Measurements from ENCODE around the gene TAF15. TPM values are rescaled to one million over a fixed set of nuclear protein-coding genes. Genes with fewer than 3 reads are reported as not detected.

Gene TAF15
- total RNA-seq, 2 experiments from 2014 or later: 65.9 to 256 TPM

DNA sequence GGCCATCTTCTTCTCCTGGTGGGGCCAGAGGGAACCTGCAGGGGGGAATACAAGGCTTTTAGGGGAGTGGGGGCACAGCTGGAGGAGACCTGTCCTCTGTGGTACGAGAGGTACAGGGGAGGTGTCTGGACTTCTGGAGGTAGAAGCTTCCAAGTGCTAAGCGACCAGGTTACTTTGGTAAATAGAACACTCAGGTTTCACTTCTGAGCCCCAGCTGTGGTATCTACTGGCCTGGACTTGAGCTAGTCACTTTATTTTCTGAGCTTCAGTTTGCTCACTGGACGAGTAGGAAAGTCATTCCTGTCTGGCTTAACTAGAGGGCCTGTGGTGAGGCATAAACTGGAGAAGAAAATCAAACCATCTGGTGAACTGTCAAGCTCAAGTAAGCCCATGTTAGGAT, 59.5 kb downstream of the TAF15 start, which contains the start of gene HEATR9:
Gene HEATR9, minus strand, starts transcription at position 155 of the 400 bp plus-strand sequence. Its CDS starts 149 bp downstream, at position 6.
- Histone ChIP-seq H3K4me2 (ENCODE audit: low read length) (no peak within 1 kb of the TSS), H3K79me2 (ENCODE audit: insufficient read depth, low read depth, low read length) (no peaks in the 10 kb centered on the region), H4K20me1 (ENCODE audit: insufficient read depth, low read length) (no peaks in the 10 kb centered on the region), H3K9me3 (ENCODE audit: low read length) (no peaks in the 10 kb centered on the region), H3K4me3 (ENCODE audit: low read depth, low read length, poor library complexity, severe bottlenecking) (no peak within 1 kb of the TSS), H3K9me2 (ENCODE audit: insufficient read depth, low read length) (no peaks in the 10 kb centered on the region), H3K27ac (ENCODE audit: low read depth, low read length, poor library complexity, severe bottlenecking) (no peak within 1 kb of the TSS), H2AFZ (ENCODE audit: low read length) (no peak within 1 kb of the TSS), H3K4me1 (ENCODE audit: insufficient read depth, low read length, poor library complexity, severe bottlenecking) (no peaks in the 10 kb centered on the region), H3K36me3 (ENCODE audit: insufficient read depth, low read length) (no peaks in the 10 kb centered on the region)
- no peak for DNase-seq (ENCODE audit: low spot score)
- intact Hi-C loops (cut with micrococcal nuclease; ENCODE audit: unreplicated experiment): no loop called here
- CTCF ChIA-PET (ENCODE audit: unreplicated experiment): no interaction called here
- BruUV-seq (replicated peaks): no TSS peak
- no peak for TF ChIP-seq CTCF (conservative IDR thresholded peaks at IDR 0.05; ENCODE audit: low read length)
- TF ChIP-seq EZH2phosphoT487 (IDR thresholded peaks at IDR 0.05; ENCODE audit: borderline replicate concordance, low read depth, low read length): no peak
- POLR2A ChIA-PET: no interaction called here

GRCh38 chr17:35870906-35871819, 61.9 kb downstream of the TAF15 start:
- no peak overlapping the region for H2AFZ ChIP-seq (ENCODE audit: low read length)
- no peaks in the 10 kb centered on the region for H3K36me3 ChIP-seq (ENCODE audit: insufficient read depth, low read length)
- H3K9me3 ChIP-seq (ENCODE audit: low read length): no peaks in the 10 kb centered on the region
- no peaks in the 10 kb centered on the region for H3K4me1 ChIP-seq (ENCODE audit: insufficient read depth, low read length, poor library complexity, severe bottlenecking)
- H3K4me3 ChIP-seq (ENCODE audit: low read depth, low read length, poor library complexity, severe bottlenecking): no peak overlapping the region
- CTCF ChIA-PET (ENCODE audit: unreplicated experiment): interaction anchor here (0.6 kb wide), 1 partner anchor 26 kb away, joined by 3 read pairs; no protein-coding TSS in a partner anchor
- H3K79me2 ChIP-seq (ENCODE audit: insufficient read depth, low read depth, low read length): no peaks in the 10 kb centered on the region
- peak; percentile 25 for DNase-seq (ENCODE audit: low spot score)
- no peaks in the 10 kb centered on the region for H3K9me2 ChIP-seq (ENCODE audit: insufficient read depth, low read length)
- no peak overlapping the region for H3K27ac ChIP-seq (ENCODE audit: low read depth, low read length, poor library complexity, severe bottlenecking)
- no TSS peak for BruUV-seq (replicated peaks)
- 0 out of 2 replicates have a peak, but pooled peaks have one; percentile 37 for TF ChIP-seq CTCF (conservative IDR thresholded peaks at IDR 0.05; ENCODE audit: low read length)
- no peak for TF ChIP-seq EZH2phosphoT487 (IDR thresholded peaks at IDR 0.05; ENCODE audit: borderline replicate concordance, low read depth, low read length)
- no peak overlapping the region for H3K4me2 ChIP-seq (ENCODE audit: low read length)
- POLR2A ChIA-PET: interaction anchor here (0.6 to 1.1 kb wide), 3 partner anchors 9 to 77 kb away, joined by 4 read pairs; partner anchors contain the start of gene CCL5
- intact Hi-C loops (cut with micrococcal nuclease; ENCODE audit: unreplicated experiment): no loop called here
- no peaks in the 10 kb centered on the region for H4K20me1 ChIP-seq (ENCODE audit: insufficient read depth, low read length)
